Stimulated activated CD8-positive, alpha-beta memory T cell treated with anti-CD3 and anti-CD28 coated beads, Interleukin-7, amount 100 ng/mL, for 24 hours (primary cell): Measurements from ENCODE around the gene USP17L22.
"Not testable (repeated sequence)": the region's sequence is repeated elsewhere in the genome, so short reads cannot be mapped to it uniquely, and the experiment has no call there.

Source experiments
- DNase-seq: peaks from one replicate; pipeline ENCODE4 v3.0.0-alpha.2; 2020; ENCODE audit warnings: low read depth

The USP17L22 gene, protein sequence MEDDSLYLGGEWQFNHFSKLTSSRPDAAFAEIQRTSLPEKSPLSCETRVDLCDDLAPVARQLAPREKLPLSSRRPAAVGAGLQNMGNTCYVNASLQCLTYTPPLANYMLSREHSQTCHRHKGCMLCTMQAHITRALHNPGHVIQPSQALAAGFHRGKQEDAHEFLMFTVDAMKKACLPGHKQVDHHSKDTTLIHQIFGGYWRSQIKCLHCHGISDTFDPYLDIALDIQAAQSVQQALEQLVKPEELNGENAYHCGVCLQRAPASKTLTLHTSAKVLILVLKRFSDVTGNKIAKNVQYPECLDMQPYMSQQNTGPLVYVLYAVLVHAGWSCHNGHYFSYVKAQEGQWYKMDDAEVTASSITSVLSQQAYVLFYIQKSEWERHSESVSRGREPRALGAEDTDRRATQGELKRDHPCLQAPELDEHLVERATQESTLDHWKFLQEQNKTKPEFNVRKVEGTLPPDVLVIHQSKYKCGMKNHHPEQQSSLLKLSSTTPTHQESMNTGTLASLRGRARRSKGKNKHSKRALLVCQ

GRCh38 chr4:9267319-9267718 is at the start of gene USP17L22:
USP17L22 (plus strand) TSS chr4:9267619; CDS start chr4:9267619, 0 bp downstream.
- DNase-seq, result not testable (repeated sequence)

DNA sequence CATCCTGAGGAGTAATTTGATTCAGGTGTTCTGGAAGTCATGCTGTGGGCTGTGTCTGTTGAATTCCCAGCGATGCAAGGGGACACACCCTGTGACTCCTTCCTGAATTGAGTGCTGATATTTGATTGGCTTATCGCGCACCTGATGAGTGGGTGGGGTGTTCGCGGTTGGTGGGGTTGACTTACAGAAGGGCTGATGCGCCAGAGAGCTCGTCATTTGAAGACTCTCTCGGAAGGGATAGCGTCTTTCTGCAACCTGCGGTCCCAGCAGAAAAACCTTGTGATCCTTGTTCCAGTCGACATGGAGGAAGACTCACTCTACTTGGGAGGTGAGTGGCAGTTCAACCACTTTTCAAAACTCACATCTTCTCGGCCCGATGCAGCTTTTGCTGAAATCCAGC is 47.6 kb upstream of the USP17L22 start, which contains the start of gene USP17L12:
TSS of gene USP17L12 (plus strand) at position 301 of the 400 bp plus-strand sequence. CDS start at position 301, 0 bp downstream.
- not testable (repeated sequence) for DNase-seq

DNA sequence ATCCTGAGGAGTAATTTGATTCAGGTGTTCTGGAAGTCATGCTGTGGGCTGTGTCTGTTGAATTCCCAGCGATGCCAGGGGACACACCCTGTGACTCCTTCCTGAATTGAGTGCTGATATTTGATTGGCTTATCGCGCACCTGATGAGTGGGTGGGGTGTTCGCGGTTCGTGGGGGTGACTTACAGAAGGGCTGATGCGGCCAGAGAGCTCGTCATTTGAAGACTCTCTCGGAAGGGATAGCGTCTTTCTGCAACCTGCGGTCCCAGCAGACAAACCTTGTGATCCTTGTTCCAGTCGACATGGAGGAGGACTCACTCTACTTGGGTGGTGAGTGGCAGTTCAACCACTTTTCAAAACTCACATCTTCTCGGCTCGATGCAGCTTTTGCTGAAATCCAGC is 42.8 kb upstream of the USP17L22 start, which contains the start of gene USP17L13:
TSS of gene USP17L13 (plus strand) at position 301 of the 400 bp plus-strand sequence. CDS start at position 301, 0 bp downstream.
- DNase-seq, result not testable (repeated sequence)

GRCh38 chr4:9230249-9230648 is 37.2 kb upstream of the USP17L22 start:
- DNase-seq, result not testable (repeated sequence)

DNA sequence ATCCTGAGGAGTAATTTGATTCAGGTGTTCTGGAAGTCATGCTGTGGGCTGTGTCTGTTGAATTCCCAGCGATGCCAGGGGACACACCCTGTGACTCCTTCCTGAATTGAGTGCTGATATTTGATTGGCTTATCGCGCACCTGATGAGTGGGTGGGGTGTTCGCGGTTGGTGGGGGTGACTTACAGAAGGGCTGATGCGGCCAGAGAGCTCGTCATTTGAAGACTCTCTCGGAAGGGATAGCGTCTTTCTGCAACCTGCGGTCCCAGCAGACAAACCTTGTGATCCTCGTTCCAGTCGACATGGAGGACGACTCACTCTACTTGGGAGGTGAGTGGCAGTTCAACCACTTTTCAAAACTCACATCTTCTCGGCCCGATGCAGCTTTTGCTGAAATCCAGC is 33.3 kb upstream of the USP17L22 start, which contains the start of gene USP17L15:
TSS of gene USP17L15 (plus strand) at position 301 of the 400 bp plus-strand sequence. CDS start at position 301, 0 bp downstream.
- DNase-seq, result not testable (repeated sequence)

DNA sequence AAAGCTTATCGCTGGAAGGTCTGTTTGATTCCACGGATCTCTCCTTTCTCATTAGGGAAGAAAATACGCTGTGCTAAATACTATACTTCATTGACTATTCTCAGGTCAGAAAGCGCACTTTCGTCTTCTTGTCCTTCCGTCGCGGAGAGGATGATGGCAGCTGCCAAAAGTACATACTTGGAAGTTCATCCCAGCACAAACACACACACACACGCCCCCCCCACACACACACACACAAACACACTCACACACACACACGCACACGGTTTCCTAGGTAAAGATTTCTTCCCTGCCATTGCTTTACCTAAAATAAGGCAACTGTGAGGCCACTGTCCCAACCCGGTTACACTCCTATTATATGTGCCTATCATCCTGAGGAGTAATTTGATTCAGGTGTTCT is 29.0 kb upstream of the USP17L22 start:
- DNase-seq, result not testable (repeated sequence)

DNA sequence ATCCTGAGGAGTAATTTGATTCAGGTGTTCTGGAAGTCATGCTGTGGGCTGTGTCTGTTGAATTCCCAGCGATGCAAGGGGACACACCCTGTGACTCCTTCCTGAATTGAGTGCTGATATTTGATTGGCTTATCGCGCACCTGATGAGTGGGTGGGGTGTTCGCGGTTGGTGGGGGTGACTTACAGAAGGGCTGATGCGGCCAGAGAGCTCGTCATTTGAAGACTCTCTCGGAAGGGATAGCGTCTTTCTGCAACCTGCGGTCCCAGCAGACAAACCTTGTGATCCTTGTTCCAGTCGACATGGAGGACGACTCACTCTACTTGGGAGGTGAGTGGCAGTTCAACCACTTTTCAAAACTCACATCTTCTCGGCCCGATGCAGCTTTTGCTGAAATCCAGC is 23.8 kb upstream of the USP17L22 start, which contains the start of gene USP17L17:
TSS of gene USP17L17 (plus strand) at position 301 of the 400 bp plus-strand sequence. CDS start at position 301, 0 bp downstream.
- DNase-seq, result not testable (repeated sequence)

DNA sequence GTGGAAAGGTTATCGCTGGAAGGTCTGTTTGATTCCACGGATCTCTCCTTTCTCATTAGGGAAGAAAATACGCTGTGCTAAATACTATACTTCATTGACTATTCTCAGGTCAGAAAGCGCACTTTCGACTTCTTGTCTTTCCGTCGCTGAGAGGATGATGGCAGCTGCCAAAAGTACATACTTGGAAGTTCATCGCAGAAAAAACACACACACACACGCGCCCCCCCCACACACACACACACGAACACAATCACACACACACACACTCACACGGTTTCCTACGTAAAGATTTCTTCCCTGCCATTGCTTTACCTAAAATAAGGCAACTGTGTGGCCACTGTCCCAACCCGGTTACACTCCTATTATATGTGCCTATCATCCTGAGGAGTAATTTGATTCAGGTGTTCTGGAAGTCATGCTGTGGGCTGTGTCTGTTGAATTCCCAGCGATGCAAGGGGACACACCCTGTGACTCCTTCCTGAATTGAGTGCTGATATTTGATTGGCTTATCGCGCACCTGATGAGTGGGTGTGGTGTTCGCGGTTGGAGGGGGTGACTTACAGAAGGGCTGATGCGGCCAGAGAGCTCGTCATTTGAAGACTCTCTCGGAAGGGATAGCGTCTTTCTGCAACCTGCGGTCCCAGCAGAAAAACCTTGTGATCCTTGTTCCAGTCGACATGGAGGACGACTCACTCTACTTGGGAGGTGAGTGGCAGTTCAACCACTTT is 19.3 kb upstream of the USP17L22 start, which contains the start of gene USP17L18:
TSS of gene USP17L18 (plus strand) at position 678 of the 728 bp plus-strand sequence. CDS start at position 678, 0 bp downstream.
- not testable (repeated sequence) for DNase-seq

DNA sequence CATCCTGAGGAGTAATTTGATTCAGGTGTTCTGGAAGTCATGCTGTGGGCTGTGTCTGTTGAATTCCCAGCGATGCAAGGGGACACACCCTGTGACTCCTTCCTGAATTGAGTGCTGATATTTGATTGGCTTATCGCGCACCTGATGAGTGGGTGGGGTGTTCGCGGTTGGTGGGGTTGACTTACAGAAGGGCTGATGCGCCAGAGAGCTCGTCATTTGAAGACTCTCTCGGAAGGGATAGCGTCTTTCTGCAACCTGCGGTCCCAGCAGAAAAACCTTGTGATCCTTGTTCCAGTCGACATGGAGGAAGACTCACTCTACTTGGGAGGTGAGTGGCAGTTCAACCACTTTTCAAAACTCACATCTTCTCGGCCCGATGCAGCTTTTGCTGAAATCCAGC is 14.3 kb upstream of the USP17L22 start, which contains the start of gene USP17L19:
TSS of gene USP17L19 (plus strand) at position 301 of the 400 bp plus-strand sequence. CDS start at position 301, 0 bp downstream.
- not testable (repeated sequence) for DNase-seq

DNA sequence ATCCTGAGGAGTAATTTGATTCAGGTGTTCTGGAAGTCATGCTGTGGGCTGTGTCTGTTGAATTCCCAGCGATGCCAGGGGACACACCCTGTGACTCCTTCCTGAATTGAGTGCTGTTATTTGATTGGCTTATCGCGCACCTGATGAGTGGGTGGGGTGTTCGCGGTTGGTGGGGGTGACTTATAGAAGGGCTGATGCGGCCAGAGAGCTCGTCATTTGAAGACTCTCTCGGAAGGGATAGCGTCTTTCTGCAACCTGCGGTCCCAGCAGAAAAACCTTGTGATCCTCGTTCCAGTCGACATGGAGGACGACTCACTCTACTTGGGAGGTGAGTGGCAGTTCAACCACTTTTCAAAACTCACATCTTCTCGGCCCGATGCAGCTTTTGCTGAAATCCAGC is 9.6 kb upstream of the USP17L22 start, which contains the start of gene USP17L20:
TSS of gene USP17L20 (plus strand) at position 301 of the 400 bp plus-strand sequence. CDS start at position 301, 0 bp downstream.
- not testable (repeated sequence) for DNase-seq

DNA sequence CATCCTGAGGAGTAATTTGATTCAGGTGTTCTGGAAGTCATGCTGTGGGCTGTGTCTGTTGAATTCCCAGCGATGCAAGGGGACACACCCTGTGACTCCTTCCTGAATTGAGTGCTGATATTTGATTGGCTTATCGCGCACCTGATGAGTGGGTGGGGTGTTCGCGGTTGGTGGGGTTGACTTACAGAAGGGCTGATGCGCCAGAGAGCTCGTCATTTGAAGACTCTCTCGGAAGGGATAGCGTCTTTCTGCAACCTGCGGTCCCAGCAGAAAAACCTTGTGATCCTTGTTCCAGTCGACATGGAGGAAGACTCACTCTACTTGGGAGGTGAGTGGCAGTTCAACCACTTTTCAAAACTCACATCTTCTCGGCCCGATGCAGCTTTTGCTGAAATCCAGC is 4.8 kb upstream of the USP17L22 start, which contains the start of gene USP17L21:
TSS of gene USP17L21 (plus strand) at position 301 of the 400 bp plus-strand sequence. CDS start at position 301, 0 bp downstream.
- DNase-seq, result not testable (repeated sequence)

DNA sequence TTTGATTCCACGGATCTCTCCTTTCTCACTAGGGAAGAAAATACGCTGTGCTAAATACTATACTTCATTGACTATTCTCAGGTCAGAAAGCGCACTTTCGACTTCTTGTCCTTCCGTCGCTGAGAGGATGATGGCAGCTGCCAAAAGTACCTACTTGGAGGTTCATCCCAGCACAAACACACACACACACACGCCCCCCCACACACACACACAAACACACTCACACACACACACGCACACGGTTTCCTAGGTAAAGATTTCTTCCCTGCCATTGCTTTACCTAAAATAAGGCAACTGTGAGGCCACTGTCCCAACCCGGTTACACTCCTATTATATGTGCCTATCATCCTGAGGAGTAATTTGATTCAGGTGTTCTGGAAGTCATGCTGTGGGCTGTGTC is 4.3 kb downstream of the USP17L22 start:
- not testable (repeated sequence) for DNase-seq
